ENCODE measurements around the gene WDR45.

Gene WDR45

DNA sequence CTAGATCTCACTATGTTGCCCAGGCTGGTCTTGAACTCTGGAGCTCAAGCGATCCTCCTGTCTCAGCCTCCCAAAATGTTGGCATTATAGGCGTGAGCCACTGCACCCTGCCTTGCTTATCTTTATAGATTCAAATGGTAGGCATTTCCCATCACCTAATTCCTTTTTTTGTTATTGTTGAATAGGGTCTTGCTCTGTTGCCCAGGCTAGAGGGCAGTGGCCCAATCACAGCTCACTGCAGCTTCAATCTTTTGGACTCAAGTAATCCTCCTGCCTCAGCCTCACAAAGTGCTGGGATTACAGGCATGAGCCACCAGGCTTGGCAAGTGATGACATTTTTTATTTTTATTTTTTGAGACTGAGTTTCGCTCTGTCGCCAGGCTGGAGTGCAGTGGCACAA is 16.7 kb upstream of the WDR45 start:
- Histone ChIP-seq H3K4me3 (ENCODE audit: low read depth, low read length) (no peak overlapping the region), H3K36me3 (ENCODE audit: control insufficient read depth in 2 of 2, insufficient read depth in 1 of 2, low read length in 2 of 2) (no peaks in the 10 kb centered on the region; a peak in 1 of 3 replicates), H3K4me1 (ENCODE audit: control insufficient read depth, insufficient read depth, low read length) (no peaks in the 10 kb centered on the region), H3K9me3 (ENCODE audit: control insufficient read depth, insufficient read depth, low read depth, low read length) (no peaks in the 10 kb centered on the region), H3K27ac (ENCODE audit: extremely low read depth, low read depth, low read length) (no peak overlapping the region)
- ChIA-PET CTCF (interaction anchor here (1.3 to 1.4 kb wide), 2 partner anchors 10 to 65 kb away, joined by 3 to 4 read pairs; no protein-coding TSS in a partner anchor), POLR2A (interaction anchor here (0.6 kb wide), 2 partner anchors 143 to 221 kb away, joined by 3 to 4 read pairs; no protein-coding TSS in a partner anchor)
- TF ChIP-seq ZNF121 (tag by site-specific recombination; IDR thresholded peaks at IDR 0.05) (peak; percentile 77; the same call in 1 of the 2 replicates), ZNF426 (tag by site-specific recombination; IDR thresholded peaks at IDR 0.05) (no peak), ZNF677 (tag by site-specific recombination; IDR thresholded peaks at IDR 0.05) (no peak), SP7 (tag by site-specific recombination; IDR thresholded peaks at IDR 0.05) (no peak)
- TF ChIP-seq, protein P1, sequence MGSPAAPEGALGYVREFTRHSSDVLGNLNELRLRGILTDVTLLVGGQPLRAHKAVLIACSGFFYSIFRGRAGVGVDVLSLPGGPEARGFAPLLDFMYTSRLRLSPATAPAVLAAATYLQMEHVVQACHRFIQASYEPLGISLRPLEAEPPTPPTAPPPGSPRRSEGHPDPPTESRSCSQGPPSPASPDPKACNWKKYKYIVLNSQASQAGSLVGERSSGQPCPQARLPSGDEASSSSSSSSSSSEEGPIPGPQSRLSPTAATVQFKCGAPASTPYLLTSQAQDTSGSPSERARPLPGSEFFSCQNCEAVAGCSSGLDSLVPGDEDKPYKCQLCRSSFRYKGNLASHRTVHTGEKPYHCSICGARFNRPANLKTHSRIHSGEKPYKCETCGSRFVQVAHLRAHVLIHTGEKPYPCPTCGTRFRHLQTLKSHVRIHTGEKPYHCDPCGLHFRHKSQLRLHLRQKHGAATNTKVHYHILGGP (tag by site-specific recombination; IDR thresholded peaks at IDR 0.05) = no peak
- TF ChIP-seq, protein P2, sequence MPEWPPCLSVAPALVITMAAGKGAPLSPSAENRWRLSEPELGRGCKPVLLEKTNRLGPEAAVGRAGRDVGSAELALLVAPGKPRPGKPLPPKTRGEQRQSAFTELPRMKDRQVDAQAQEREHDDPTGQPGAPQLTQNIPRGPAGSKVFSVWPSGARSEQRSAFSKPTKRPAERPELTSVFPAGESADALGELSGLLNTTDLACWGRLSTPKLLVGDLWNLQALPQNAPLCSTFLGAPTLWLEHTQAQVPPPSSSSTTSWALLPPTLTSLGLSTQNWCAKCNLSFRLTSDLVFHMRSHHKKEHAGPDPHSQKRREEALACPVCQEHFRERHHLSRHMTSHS (tag by site-specific recombination; IDR thresholded peaks at IDR 0.05) = no peak

DNA sequence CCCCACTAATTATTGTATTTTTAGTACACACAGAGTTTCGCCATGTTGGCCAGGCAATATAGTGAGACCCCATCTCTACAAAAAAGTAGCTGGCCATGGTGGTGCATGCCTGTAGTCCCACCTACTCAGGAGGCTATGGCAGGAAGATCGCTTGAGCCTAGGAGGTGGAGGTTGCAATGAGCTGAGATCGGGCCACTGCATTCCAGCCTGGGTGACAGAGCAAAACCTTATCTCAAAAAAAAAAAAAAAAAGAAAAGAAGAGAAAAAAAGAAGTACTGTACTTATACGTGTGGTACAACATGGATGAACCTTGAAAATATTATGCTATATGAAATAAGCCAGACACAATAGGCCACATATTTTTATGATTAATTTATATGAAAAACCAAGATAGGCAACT is 9.9 kb upstream of the WDR45 start:
- no peaks in the 10 kb centered on the region for H3K4me1 ChIP-seq (ENCODE audit: control insufficient read depth, insufficient read depth, low read length)
- TF ChIP-seq IKZF3 (tag by site-specific recombination; IDR thresholded peaks at IDR 0.05) = no peak
- TF ChIP-seq ZNF791 (tag by site-specific recombination; IDR thresholded peaks at IDR 0.05) = no peak
- no peak overlapping the region for H3K4me3 ChIP-seq (ENCODE audit: low read depth, low read length)
- ChIA-PET POLR2A (interaction anchor here (0.6 to 1.1 kb wide), 2 partner anchors 10 to 11 kb away, joined by 3 to 6 read pairs; partner anchors contain the start of gene WDR45), CTCF (no interaction called here)
- H3K27ac ChIP-seq (ENCODE audit: extremely low read depth, low read depth, low read length) = no peak overlapping the region
- H3K36me3 ChIP-seq (ENCODE audit: control insufficient read depth in 2 of 2, insufficient read depth in 1 of 2, low read length in 2 of 2) = no peaks in the 10 kb centered on the region
- H3K9me3 ChIP-seq (ENCODE audit: control insufficient read depth, insufficient read depth, low read depth, low read length) = no peaks in the 10 kb centered on the region

DNA sequence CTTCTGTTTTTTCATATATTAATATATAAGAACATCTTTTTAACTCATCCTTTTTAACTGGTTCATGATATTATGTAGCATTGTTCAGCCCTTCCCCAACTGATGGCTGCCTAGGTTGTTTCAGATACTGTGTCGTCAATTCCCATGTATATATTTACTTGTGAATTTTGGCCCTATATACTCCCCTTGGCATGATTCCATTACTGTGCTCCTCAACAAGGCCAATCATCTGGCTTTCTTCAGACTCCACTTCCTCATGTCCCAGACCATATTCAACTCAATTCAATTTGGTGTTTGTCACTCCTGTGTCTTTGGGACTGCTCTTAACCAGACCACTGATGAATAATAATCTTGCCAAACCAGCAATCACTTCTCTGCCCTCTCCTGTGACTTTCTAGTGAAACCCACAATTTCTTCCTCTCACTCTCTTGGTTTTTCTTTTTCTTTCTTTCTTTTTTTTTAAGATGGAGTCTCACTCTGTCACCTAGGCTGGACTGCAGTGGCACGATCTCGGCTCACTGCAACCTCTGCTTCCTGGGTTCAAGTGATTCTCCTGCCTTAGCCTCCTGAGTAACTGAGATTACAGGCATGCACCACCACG is 2.7 kb upstream of the WDR45 start:
- Histone ChIP-seq H3K9me3 (ENCODE audit: control insufficient read depth, insufficient read depth, low read depth, low read length) (no peaks in the 10 kb centered on the region), H3K36me3 (ENCODE audit: control insufficient read depth in 2 of 2, insufficient read depth in 1 of 2, low read length in 2 of 2) (peaks cover 0 to 7% of the 10 kb centered on the region in 2 experiments; a peak in 1 of 3 replicates), H3K4me3 (ENCODE audit: low read depth, low read length) (no peak overlapping the region), H3K4me1 (ENCODE audit: control insufficient read depth, insufficient read depth, low read length) (no peaks in the 10 kb centered on the region), H3K27ac (ENCODE audit: extremely low read depth, low read depth, low read length) (no peak overlapping the region)
- TF ChIP-seq ZNF629 (tag by site-specific recombination; IDR thresholded peaks at IDR 0.05) = no peak
- peak; percentile 92 for TF ChIP-seq PRDM1 (tag by site-specific recombination; IDR thresholded peaks at IDR 0.05)
- CTCF ChIA-PET = no interaction called here
- POLR2A ChIA-PET = no interaction called here

DNA sequence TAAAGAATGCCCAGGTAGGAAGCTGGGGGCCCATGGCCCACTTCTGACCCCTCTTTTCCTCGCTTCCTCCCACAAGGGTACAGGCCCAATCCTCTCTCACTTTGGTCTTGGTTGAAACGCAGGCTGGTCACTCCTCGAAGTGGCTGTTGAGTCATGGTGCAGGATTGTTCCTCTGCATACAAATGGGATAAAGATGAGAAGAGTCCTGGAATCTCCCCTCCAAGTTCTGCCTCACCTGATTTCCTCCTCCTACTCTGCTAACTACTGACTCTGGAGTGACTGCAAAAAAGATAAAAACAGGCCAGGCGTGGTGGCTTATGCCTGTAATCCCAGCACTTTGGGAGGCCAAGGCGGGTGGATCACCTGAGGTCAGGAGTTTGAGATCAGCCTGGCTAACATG is 1.7 kb downstream of the WDR45 start:
- Histone ChIP-seq H3K4me3 (ENCODE audit: low read depth, low read length) (no peak overlapping the region), H3K9me3 (ENCODE audit: control insufficient read depth, insufficient read depth, low read depth, low read length) (no peaks in the 10 kb centered on the region), H3K27ac (ENCODE audit: extremely low read depth, low read depth, low read length) (no peak overlapping the region), H3K4me1 (ENCODE audit: control insufficient read depth, insufficient read depth, low read length) (peaks cover 4% of the 10 kb centered on the region; the same call in 1 of the 2 replicates), H3K36me3 (ENCODE audit: control insufficient read depth in 2 of 2, insufficient read depth in 1 of 2, low read length in 2 of 2) (peaks cover 0 to 34% of the 10 kb centered on the region in 2 experiments; a peak in 1 of 3 replicates)
- POLR2A ChIA-PET = no interaction called here
- CTCF ChIA-PET = no interaction called here
- TF ChIP-seq ZNF501 (tag by site-specific recombination; IDR thresholded peaks at IDR 0.05) (no peak), ZNF426 (tag by site-specific recombination; IDR thresholded peaks at IDR 0.05) (no peak), ZNF548 (tag by site-specific recombination; IDR thresholded peaks at IDR 0.05) (no peak), ZNF670 (tag by site-specific recombination; IDR thresholded peaks at IDR 0.05; ENCODE audit: low read depth) (no peak)
- TF ChIP-seq, protein P3, sequence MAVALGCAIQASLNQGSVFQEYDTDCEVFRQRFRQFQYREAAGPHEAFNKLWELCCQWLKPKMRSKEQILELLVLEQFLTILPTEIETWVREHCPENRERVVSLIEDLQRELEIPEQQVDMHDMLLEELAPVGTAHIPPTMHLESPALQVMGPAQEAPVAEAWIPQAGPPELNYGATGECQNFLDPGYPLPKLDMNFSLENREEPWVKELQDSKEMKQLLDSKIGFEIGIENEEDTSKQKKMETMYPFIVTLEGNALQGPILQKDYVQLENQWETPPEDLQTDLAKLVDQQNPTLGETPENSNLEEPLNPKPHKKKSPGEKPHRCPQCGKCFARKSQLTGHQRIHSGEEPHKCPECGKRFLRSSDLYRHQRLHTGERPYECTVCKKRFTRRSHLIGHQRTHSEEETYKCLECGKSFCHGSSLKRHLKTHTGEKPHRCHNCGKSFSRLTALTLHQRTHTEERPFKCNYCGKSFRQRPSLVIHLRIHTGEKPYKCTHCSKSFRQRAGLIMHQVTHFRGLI (tag by site-specific recombination; IDR thresholded peaks at IDR 0.05) = no peak
- TF ChIP-seq, protein P4, sequence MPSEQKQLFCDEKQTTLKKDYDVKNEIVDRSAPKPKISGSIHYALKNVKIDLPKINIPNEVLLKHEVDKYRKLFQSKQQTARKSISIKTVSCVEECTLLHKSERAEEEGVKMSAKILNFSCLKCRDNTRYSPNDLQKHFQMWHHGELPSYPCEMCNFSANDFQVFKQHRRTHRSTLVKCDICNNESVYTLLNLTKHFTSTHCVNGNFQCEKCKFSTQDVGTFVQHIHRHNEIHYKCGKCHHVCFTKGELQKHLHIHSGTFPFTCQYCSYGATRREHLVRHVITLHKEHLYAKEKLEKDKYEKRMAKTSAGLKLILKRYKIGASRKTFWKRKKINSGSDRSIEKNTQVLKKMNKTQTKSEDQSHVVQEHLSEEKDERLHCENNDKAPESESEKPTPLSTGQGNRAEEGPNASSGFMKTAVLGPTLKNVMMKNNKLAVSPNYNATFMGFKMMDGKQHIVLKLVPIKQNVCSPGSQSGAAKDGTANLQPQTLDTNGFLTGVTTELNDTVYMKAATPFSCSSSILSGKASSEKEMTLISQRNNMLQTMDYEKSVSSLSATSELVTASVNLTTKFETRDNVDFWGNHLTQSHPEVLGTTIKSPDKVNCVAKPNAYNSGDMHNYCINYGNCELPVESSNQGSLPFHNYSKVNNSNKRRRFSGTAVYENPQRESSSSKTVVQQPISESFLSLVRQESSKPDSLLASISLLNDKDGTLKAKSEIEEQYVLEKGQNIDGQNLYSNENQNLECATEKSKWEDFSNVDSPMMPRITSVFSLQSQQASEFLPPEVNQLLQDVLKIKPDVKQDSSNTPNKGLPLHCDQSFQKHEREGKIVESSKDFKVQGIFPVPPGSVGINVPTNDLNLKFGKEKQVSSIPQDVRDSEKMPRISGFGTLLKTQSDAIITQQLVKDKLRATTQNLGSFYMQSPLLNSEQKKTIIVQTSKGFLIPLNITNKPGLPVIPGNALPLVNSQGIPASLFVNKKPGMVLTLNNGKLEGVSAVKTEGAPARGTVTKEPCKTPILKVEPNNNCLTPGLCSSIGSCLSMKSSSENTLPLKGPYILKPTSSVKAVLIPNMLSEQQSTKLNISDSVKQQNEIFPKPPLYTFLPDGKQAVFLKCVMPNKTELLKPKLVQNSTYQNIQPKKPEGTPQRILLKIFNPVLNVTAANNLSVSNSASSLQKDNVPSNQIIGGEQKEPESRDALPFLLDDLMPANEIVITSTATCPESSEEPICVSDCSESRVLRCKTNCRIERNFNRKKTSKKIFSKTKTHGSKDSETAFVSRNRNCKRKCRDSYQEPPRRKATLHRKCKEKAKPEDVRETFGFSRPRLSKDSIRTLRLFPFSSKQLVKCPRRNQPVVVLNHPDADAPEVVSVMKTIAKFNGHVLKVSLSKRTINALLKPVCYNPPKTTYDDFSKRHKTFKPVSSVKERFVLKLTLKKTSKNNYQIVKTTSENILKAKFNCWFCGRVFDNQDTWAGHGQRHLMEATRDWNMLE (tag by site-specific recombination; conservative IDR thresholded peaks at IDR 0.05; ENCODE audit: low read depth) = no peak

Data from HEK293 (cell line).